ENCODE results near the gene VPS4B.

DNA sequence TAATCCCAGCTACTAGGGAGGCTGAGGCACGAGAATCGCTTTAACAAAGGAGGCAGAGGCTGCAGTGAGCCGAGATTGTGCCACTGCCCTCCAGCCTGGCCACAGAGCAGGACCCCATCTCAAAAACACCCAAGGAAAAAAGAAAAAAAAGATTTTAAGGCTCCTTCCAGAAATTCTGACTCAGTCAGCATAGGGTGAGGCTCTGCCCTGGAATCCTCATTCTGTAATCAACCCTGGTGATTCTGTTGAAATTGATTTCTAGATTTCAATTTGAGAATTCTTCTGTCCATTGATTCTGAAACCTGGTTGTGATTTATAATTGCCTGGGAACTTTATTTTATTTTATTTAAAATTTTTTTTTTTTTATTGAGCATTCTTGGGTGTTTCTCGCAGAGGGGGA lies 27.1 kb upstream of the VPS4B start:
- TF ChIP-seq, protein P1, sequence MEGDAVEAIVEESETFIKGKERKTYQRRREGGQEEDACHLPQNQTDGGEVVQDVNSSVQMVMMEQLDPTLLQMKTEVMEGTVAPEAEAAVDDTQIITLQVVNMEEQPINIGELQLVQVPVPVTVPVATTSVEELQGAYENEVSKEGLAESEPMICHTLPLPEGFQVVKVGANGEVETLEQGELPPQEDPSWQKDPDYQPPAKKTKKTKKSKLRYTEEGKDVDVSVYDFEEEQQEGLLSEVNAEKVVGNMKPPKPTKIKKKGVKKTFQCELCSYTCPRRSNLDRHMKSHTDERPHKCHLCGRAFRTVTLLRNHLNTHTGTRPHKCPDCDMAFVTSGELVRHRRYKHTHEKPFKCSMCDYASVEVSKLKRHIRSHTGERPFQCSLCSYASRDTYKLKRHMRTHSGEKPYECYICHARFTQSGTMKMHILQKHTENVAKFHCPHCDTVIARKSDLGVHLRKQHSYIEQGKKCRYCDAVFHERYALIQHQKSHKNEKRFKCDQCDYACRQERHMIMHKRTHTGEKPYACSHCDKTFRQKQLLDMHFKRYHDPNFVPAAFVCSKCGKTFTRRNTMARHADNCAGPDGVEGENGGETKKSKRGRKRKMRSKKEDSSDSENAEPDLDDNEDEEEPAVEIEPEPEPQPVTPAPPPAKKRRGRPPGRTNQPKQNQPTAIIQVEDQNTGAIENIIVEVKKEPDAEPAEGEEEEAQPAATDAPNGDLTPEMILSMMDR (conservative IDR thresholded peaks at IDR 0.05 in 1 of 2, IDR thresholded peaks at IDR 0.05 in 1 of 2; ENCODE audit: extremely low read depth in 1 of 2, insufficient read depth in 1 of 2, low read depth in 1 of 2, low read length in 2 of 2), result no peak
- TF ChIP-seq EZH2 (IDR thresholded peaks at IDR 0.05; ENCODE audit: borderline replicate concordance, low read length), result no peak
